Thyroid gland (tissue), 4 donors: ENCODE results near the gene RPL11. TPM values are rescaled to one million over a fixed set of nuclear protein-coding genes. Genes with fewer than 3 reads are reported as not detected.
"Not testable (repeated sequence)": the region's sequence is repeated elsewhere in the genome, so short reads cannot be mapped to it uniquely, and the experiment has no call there.

Experiments used
- DNase-seq, 2 donors: peaks; one replicate each; pipeline ENCODE4 v3.0.0-alpha.2; 2019
- H3K27ac ChIP-seq, 3 donors: fragments of 200-600 bp; sonication (generic); 1 replicate in 2 of 3; 2 replicates in 1 of 3; pipeline ENCODE4 v1.5.1; 2016 to 2019; ENCODE audit warnings: mild to moderate bottlenecking in 1 of 3, moderate library complexity in 1 of 3
- H3K27me3 ChIP-seq: fragments of 200-600 bp; sonication (generic); one replicate; pipeline ENCODE4 v1.5.1; 2019
- H3K36me3 ChIP-seq, 2 donors: fragments of 200-600 bp; sonication (generic); one replicate each; pipeline ENCODE4 v1.5.1; 2016 to 2019
- H3K4me1 ChIP-seq, 2 donors: fragments of 200-600 bp; sonication (generic); one replicate each; pipeline ENCODE4 v1.5.1; 2017 to 2019
- H3K4me3 ChIP-seq, 3 donors: fragments of 200-600 bp; sonication (generic); replicated peaks in 1 of 3; 1 replicate in 2 of 3; 2 replicates in 1 of 3; pipeline ENCODE4 v1.5.1; 2016; ENCODE audit warnings: mild to moderate bottlenecking in 1 of 3
- H3K9me3 ChIP-seq: fragments of 200-600 bp; sonication (generic); one replicate; pipeline ENCODE4 v1.5.1; 2017
- CTCF ChIP-seq, 6 experiments: fragments of 200-600 bp in 3 of 6; fragments of 450-650 bp in 3 of 6; sonication (generic) in 3 of 6; IDR thresholded peaks; one replicate each; pipeline ENCODE4 v1.5.1; 2016 to 2019; ENCODE audit warnings: antibody characterized with exemption in 6 of 6, mild to moderate bottlenecking in 2 of 6, inconsistent platforms in 1 of 6, moderate library complexity in 1 of 6
- POLR2A ChIP-seq, 2 donors: fragments of 450-650 bp; IDR thresholded peaks; one replicate each; pipeline ENCODE4 v1.6.1; 2017; ENCODE audit warnings: antibody characterized with exemption in 2 of 2, mild to moderate bottlenecking in 2 of 2, moderate library complexity in 1 of 2
- WGBS, 2 donors: methylation state at CpG; one replicate each; pipeline ENCODE4 v1.1.5; 2017; 5-methylcytosine and 5-hydroxymethylcytosine counted together
- intact Hi-C: fragments of 100-400 bp; cut with DNase I; formaldehyde crosslinking; loops from one replicate; pipeline ENCODE4 v1.15.1; 2023
- total RNA-seq, 4 donors: library from RNA; depleted of rRNA; stranded (reverse); fragments of >200 nt; gene quantifications; one replicate each; pipeline ENCODE4 v1.2.3, GENCODE V29; 2016

RPL11 gene
- total RNA-seq, 4 donors from 2014 or later = 669 to 1,720 (median 801) TPM

GRCh38 chr1:23727362-23727811, 35.8 kb downstream of the RPL11 start:
- Histone ChIP-seq H3K4me3 (no peak overlapping the region), H3K27me3 (no peaks in the 10 kb centered on the region), H3K27ac (peak overlapping the region; percentile 5 to 74 (median 64)), H3K9me3 (no peaks in the 10 kb centered on the region), H3K36me3 (no peaks in the 10 kb centered on the region), H3K4me1 (peaks cover 20 to 28% of the 10 kb centered on the region in 2 donors)
- DNase-seq = peak; percentile 50 to 73
- 49 to 57% methylated on average over 9 of the region's 9 CpGs for WGBS, 2 donors
- intact Hi-C loops = no loop called here
- TF ChIP-seq CTCF (IDR thresholded peaks at IDR 0.05) (no peak), POLR2A (IDR thresholded peaks at IDR 0.05) (peak in 1 of 2 donors; percentile 8)

- DNase-seq = no peak
- no peaks in the 10 kb centered on the region for H3K27me3 ChIP-seq
- intact Hi-C loops = no loop called here
- H3K36me3 ChIP-seq = no peaks in the 10 kb centered on the region
- TF ChIP-seq POLR2A (IDR thresholded peaks at IDR 0.05) = no peak
- no peak overlapping the region for H3K4me3 ChIP-seq
- H3K9me3 ChIP-seq = no peaks in the 10 kb centered on the region
- H3K4me1 ChIP-seq = peaks cover 13 to 17% of the 10 kb centered on the region in 2 donors
- 98% methylated on average over 10 of the region's 10 CpGs for WGBS, 2 donors
- no peak overlapping the region for H3K27ac ChIP-seq
These were observed 41.0 kb downstream of the RPL11 start for GRCh38 chr1:23732363-23733224.

GRCh38 chr1:23733281-23733680, 41.7 kb downstream of the RPL11 start:
- DNase-seq, intact Hi-C loops, H3K9me3 ChIP-seq, H3K27me3 ChIP-seq, H3K4me3 ChIP-seq, H3K36me3 ChIP-seq, H3K27ac ChIP-seq: not testable (repeated sequence)
- peaks cover 6 to 10% of the 10 kb centered on the region in 2 donors for H3K4me1 ChIP-seq
- WGBS, 2 donors = 97% methylated on average over 5 of the region's 5 CpGs

GRCh38 chr1:23736437-23737134, 45.0 kb downstream of the RPL11 start:
- intact Hi-C loops = no loop called here
- no peak overlapping the region for H3K27ac ChIP-seq
- no peak for DNase-seq
- no peaks in the 10 kb centered on the region for H3K36me3 ChIP-seq
- H3K4me3 ChIP-seq = no peak overlapping the region
- no peak for TF ChIP-seq CTCF (IDR thresholded peaks at IDR 0.05)
- TF ChIP-seq POLR2A (IDR thresholded peaks at IDR 0.05) = no peak
- H3K9me3 ChIP-seq = no peaks in the 10 kb centered on the region
- H3K27me3 ChIP-seq = no peaks in the 10 kb centered on the region
- 95 to 96% methylated on average over 7 of the region's 7 CpGs for WGBS, 2 donors
- no peaks in the 10 kb centered on the region for H3K4me1 ChIP-seq

GRCh38 chr1:23741609-23742008, 50.0 kb downstream of the RPL11 start:
- no peak for DNase-seq
- peaks cover 15 to 21% of the 10 kb centered on the region in 2 donors for H3K4me1 ChIP-seq
- intact Hi-C loops = loop anchor here (10.0 kb wide), 1 partner anchor 47 kb away; the partner anchor contains the start of gene RPL11
- no peaks in the 10 kb centered on the region for H3K9me3 ChIP-seq
- peaks cover 0 to 3% of the 10 kb centered on the region in 2 donors for H3K36me3 ChIP-seq
- H3K4me3 ChIP-seq = no peak overlapping the region
- 89 to 92% methylated on average over 5 of the region's 5 CpGs for WGBS, 2 donors
- no peak for TF ChIP-seq POLR2A (IDR thresholded peaks at IDR 0.05)
- TF ChIP-seq CTCF (IDR thresholded peaks at IDR 0.05) = no peak
- no peak overlapping the region for H3K27ac ChIP-seq
- no peaks in the 10 kb centered on the region for H3K27me3 ChIP-seq
